Right forelimb (tissue), 1 donor: ENCODE results near the gene VMAC.

Source experiments
- DNase-seq: peaks from one replicate; pipeline ENCODE4 v3.0.0-alpha.2; 2018

VMAC gene

GRCh38 chr19:5907241-5907640 lies 2.6 kb downstream of the VMAC start:
- DNase-seq, result no peak

- DNase-seq, result no peak
Observed at GRCh38 chr19:5908773-5909442, 4.2 kb downstream of the VMAC start.

- no peak for DNase-seq
Observed at GRCh38 chr19:5910638-5910907, 5.9 kb downstream of the VMAC start.

GRCh38 chr19:5911366-5911765 lies 6.7 kb downstream of the VMAC start:
- no peak for DNase-seq

- DNase-seq, result no peak
Observed at GRCh38 chr19:5913739-5914357, 9.2 kb downstream of the VMAC start, which contains the start of gene CAPS. TSS of gene CAPS (plus strand) at chr19:5914254. CDS start at chr19:5914407, 153 bp downstream.

- DNase-seq, result no peak
Observed at GRCh38 chr19:5914358-5914774, 9.7 kb downstream of the VMAC start.

- DNase-seq, result no peak
Observed at GRCh38 chr19:5914946-5915781, 10.5 kb downstream of the VMAC start.

GRCh38 chr19:5915782-5916165 lies 11.1 kb downstream of the VMAC start:
- no peak for DNase-seq

- DNase-seq, result no peak
Observed at GRCh38 chr19:5916181-5916708, 11.6 kb downstream of the VMAC start.

- no peak for DNase-seq
Observed at GRCh38 chr19:5917431-5918107, 12.9 kb downstream of the VMAC start.

- DNase-seq, result no peak
Observed at GRCh38 chr19:5918463-5919079, 13.9 kb downstream of the VMAC start.

GRCh38 chr19:5921516-5922160 lies 17.0 kb downstream of the VMAC start:
- DNase-seq, result no peak

- DNase-seq, result no peak
Observed at GRCh38 chr19:5922161-5922545, 17.5 kb downstream of the VMAC start.

GRCh38 chr19:5923356-5923755 lies 18.7 kb downstream of the VMAC start:
- DNase-seq, result no peak

GRCh38 chr19:5925830-5926427 lies 21.3 kb downstream of the VMAC start:
- no peak for DNase-seq

- DNase-seq, result peak; percentile 77
Observed at GRCh38 chr19:5926641-5927440, 22.2 kb downstream of the VMAC start.

- no peak for DNase-seq
Observed at GRCh38 chr19:5927441-5927821, 22.8 kb downstream of the VMAC start.

GRCh38 chr19:5929179-5929578 lies 24.5 kb downstream of the VMAC start:
- DNase-seq, result no peak

- DNase-seq, result no peak
Observed at GRCh38 chr19:5929625-5930024, 25.0 kb downstream of the VMAC start.

GRCh38 chr19:5931251-5931650 lies 26.6 kb downstream of the VMAC start:
- no peak for DNase-seq

GRCh38 chr19:5932146-5932545 lies 27.5 kb downstream of the VMAC start:
- no peak for DNase-seq
